Measurements from ENCODE around the gene UBXN6.

DNA sequence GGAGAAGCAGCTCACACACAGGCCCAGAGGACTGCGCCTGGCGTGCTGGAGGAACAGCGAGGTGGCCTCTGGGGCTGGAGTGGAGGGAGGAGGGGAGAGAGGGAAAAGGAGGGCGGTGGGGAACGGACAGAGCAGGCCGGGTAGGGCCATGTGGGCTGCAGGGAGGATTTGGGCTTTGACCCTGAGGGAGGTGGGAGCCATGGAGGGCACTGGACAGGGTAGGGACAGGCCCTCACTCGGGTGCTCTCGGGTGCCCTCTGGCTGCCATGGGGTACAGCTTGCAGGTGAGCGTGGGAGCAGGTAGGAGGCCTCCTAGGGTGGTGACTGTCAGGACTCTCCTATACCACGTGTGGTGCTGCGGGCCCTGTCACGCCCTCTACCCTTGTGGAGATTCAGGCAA lies 37.9 kb upstream of the UBXN6 start:
- TF ChIP-seq, protein P1, sequence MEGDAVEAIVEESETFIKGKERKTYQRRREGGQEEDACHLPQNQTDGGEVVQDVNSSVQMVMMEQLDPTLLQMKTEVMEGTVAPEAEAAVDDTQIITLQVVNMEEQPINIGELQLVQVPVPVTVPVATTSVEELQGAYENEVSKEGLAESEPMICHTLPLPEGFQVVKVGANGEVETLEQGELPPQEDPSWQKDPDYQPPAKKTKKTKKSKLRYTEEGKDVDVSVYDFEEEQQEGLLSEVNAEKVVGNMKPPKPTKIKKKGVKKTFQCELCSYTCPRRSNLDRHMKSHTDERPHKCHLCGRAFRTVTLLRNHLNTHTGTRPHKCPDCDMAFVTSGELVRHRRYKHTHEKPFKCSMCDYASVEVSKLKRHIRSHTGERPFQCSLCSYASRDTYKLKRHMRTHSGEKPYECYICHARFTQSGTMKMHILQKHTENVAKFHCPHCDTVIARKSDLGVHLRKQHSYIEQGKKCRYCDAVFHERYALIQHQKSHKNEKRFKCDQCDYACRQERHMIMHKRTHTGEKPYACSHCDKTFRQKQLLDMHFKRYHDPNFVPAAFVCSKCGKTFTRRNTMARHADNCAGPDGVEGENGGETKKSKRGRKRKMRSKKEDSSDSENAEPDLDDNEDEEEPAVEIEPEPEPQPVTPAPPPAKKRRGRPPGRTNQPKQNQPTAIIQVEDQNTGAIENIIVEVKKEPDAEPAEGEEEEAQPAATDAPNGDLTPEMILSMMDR (IDR thresholded peaks at IDR 0.05) = no peak
- no peak for TF ChIP-seq ZFX (IDR thresholded peaks at IDR 0.05; ENCODE audit: borderline replicate concordance)
